Measurements from ENCODE around the gene RAN. TPM values are rescaled to one million over a fixed set of nuclear protein-coding genes. Genes with fewer than 3 reads are reported as not detected.

The RAN gene
- total RNA-seq, 2 donors from 2014 or later = 122 to 156 TPM

- Histone ChIP-seq H3K4me1 (peaks cover 0 to 10% of the 10 kb centered on the region in 2 donors), H3K36me3 (no peaks in the 10 kb centered on the region), H3K27ac (peak overlapping the region; percentile 70 to 83), H3K9me3 (no peaks in the 10 kb centered on the region), H3K4me3 (no peak overlapping the region), H3K27me3 (no peaks in the 10 kb centered on the region)
- peak; percentile 96 for DNase-seq (ENCODE audit: low spot score)
- TF ChIP-seq, protein P1, sequence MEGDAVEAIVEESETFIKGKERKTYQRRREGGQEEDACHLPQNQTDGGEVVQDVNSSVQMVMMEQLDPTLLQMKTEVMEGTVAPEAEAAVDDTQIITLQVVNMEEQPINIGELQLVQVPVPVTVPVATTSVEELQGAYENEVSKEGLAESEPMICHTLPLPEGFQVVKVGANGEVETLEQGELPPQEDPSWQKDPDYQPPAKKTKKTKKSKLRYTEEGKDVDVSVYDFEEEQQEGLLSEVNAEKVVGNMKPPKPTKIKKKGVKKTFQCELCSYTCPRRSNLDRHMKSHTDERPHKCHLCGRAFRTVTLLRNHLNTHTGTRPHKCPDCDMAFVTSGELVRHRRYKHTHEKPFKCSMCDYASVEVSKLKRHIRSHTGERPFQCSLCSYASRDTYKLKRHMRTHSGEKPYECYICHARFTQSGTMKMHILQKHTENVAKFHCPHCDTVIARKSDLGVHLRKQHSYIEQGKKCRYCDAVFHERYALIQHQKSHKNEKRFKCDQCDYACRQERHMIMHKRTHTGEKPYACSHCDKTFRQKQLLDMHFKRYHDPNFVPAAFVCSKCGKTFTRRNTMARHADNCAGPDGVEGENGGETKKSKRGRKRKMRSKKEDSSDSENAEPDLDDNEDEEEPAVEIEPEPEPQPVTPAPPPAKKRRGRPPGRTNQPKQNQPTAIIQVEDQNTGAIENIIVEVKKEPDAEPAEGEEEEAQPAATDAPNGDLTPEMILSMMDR (IDR thresholded peaks at IDR 0.05) = no peak
These were observed 49.0 kb downstream of the RAN start for GRCh38 chr12:130920723-130921381.

- no peaks in the 10 kb centered on the region for H3K27me3 ChIP-seq
- TF ChIP-seq, protein P1 (IDR thresholded peaks at IDR 0.05) = no peak
- H3K9me3 ChIP-seq = no peaks in the 10 kb centered on the region
- no peak for DNase-seq (ENCODE audit: low spot score)
- no peak overlapping the region for H3K4me3 ChIP-seq
- no peaks in the 10 kb centered on the region for H3K36me3 ChIP-seq
- H3K4me1 ChIP-seq = peaks cover 0 to 10% of the 10 kb centered on the region in 2 donors
- H3K27ac ChIP-seq = peak overlapping the region; percentile 70 to 83
These were observed 50.7 kb downstream of the RAN start for GRCh38 chr12:130922511-130922953.

DNA sequence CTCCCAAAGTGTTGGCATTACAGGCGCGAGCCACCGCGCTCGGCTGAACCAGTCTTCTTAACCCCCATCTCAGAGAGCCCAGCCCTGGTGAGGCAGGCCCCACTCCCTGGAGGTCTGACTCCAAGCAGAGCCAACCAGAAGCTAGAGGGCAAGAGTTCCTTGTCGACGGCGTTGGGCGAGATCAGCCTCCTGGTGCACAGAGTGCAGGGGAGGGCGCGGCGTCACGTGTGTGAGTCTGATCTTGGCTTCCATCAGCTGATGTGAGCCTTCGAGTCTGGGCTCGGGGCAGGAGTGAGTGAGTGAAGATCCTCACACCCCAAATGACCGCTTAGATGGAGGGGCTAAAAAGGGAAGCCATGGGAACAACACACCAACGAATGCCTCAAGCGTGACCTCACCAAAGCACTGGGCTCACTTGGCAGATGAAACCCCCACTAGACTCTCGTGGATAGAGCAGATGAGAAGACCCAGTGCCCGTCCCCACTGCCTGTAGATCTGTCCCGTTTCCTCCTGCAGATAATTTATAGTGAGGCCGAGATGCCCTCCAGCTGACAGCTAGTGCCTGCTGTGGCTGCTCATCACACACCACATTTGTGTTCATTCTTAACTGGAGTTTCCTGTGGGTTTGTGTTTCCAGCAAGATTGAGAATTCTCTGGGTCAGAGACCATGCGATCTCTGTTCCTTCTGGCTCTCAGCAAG is 53.2 kb downstream of the RAN start:
- Histone ChIP-seq H3K4me1 (peaks cover 0 to 10% of the 10 kb centered on the region in 2 donors), H3K36me3 (no peaks in the 10 kb centered on the region), H3K4me3 (no peak overlapping the region), H3K27ac (peak overlapping the region; percentile 10 to 39), H3K9me3 (no peaks in the 10 kb centered on the region), H3K27me3 (peaks cover 0 to 3% of the 10 kb centered on the region in 2 donors)
- DNase-seq (ENCODE audit: low spot score) = no peak
- TF ChIP-seq, protein P1 (IDR thresholded peaks at IDR 0.05) = no peak

DNA sequence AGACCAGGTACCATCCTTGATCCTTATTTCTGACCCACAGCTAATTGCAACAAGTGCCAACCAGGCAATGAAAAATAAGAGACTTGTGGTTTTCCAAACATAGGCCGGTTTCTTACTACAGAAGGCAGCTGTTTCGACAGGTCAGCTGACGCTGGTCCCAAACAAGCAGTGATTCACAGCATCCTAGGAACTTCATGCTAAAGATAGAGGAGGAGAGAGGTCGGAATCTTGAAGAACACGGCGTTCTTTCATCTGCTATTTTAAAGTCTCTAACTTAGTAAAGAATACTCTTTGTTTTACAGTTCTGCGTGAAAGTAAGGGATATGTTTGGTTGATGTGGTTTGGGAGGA is 53.8 kb downstream of the RAN start:
- TF ChIP-seq, protein P1 (IDR thresholded peaks at IDR 0.05) = no peak
- H3K36me3 ChIP-seq = no peaks in the 10 kb centered on the region
- H3K4me3 ChIP-seq = no peak overlapping the region
- H3K9me3 ChIP-seq = no peaks in the 10 kb centered on the region
- peak overlapping the region; percentile 10 to 39 for H3K27ac ChIP-seq
- peaks cover 0 to 10% of the 10 kb centered on the region in 2 donors for H3K4me1 ChIP-seq
- H3K27me3 ChIP-seq = peaks cover 0 to 3% of the 10 kb centered on the region in 2 donors
- no peak for DNase-seq (ENCODE audit: low spot score)

Other genes with a start within 250 kb of the RAN start
- gene RIMBP2, start 155.8 kb upstream of the RAN start, total RNA-seq = under 1 TPM in 1 of 2 donors, not detected in 1; 0.04 TPM
- 10 to 100 TPM; 24.5 to 26.3 TPM for gene STX2, start 32.8 kb upstream of the RAN start, total RNA-seq
- 100 to 1,000 TPM; 120 to 168 TPM for gene ADGRD1, start 81.8 kb downstream of the RAN start, total RNA-seq